SIG-M5 (cell line): ENCODE data around the gene GOLGA2.

ENCODE experiments used
- DNase-seq: peaks from one replicate; lab custom pipeline; 2025; lab: John Stamatoyannopoulos, UW

GOLGA2 gene

DNA sequence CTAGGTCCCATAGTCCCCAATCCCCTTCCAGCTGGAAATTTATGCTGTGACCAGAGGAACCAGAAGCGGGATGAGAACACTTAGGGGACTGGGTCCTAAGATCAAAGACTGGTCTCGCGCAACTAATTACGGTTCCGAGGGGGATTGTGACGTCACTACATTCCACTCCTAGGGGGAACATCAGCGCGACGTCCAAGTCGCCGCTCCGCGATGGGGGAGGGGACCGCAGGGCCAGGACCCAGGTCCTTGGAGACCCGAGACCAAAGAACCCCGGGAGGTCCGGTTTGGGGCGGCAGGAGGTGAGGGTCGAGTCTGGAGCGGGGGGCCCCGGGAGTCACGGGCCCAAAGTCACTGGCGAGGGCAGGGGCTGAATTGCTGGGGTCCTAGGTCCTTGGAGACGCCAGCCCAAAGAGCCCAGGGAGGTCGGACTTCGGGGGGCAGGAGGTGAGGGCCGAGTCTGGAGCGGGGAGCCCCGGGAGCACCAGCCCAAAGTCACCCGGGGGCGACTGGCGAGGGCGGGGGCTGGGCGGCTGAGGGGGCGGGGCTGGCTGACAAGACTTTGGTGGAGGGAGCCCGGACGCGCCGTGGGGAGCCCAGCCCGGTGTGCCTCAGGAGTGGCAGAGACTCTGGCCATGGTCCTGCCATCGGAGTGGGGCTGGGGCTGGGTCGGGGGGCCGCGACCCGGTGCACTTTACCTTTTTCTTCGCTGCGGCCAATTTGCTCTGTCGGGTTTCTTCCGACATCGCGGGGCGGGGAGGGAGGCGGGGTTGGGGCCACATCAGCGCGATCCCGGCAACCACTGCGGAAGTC lies at the start of gene GOLGA2:
TSS of gene GOLGA2 (minus strand) at position 810 of the 810 bp plus-strand sequence. CDS start at position 779, 31 bp downstream.
- no peak for DNase-seq

DNA sequence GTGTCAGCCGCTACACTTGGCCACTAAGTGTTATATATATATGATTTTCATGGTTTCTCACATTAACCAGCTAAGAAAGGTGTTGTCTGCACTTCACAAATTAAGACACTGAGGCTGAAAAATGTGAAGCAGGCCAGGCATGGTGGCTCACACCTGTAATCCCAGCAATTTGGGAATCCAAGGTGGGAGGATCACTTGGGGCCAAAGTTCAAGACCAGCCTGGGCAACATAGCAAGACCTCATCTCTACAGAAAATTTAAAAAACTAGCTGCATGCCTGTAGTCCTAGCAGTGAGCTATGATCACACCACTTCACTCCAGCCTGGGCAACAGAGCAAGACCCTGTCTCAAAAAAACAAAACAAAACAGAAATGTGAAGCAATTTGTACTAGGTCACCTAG lies 48.6 kb upstream of the GOLGA2 start:
- no peak for DNase-seq

DNA sequence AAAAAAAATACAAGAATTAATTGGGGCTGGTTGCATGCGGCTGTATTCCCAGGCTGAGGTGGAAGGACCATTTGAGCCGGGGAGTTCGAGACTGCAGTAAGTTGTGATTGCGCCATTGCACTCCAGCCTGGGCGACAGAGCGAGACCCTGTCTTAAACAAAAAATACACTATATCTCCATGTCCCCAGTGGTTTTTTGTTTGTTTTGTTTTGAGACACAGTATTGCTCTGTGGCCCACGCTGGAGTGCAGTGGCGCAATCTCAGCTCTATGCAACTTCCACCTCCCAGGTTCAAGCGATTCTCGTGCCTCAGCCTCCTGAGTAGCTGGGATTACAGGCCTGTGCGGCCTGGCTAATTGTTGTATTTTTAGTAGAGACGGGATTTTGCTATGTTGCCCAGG lies 48.0 kb upstream of the GOLGA2 start:
- DNase-seq = no peak

GRCh38 chr9:128323212-128323730 lies 47.5 kb upstream of the GOLGA2 start:
- DNase-seq = no peak

DNA sequence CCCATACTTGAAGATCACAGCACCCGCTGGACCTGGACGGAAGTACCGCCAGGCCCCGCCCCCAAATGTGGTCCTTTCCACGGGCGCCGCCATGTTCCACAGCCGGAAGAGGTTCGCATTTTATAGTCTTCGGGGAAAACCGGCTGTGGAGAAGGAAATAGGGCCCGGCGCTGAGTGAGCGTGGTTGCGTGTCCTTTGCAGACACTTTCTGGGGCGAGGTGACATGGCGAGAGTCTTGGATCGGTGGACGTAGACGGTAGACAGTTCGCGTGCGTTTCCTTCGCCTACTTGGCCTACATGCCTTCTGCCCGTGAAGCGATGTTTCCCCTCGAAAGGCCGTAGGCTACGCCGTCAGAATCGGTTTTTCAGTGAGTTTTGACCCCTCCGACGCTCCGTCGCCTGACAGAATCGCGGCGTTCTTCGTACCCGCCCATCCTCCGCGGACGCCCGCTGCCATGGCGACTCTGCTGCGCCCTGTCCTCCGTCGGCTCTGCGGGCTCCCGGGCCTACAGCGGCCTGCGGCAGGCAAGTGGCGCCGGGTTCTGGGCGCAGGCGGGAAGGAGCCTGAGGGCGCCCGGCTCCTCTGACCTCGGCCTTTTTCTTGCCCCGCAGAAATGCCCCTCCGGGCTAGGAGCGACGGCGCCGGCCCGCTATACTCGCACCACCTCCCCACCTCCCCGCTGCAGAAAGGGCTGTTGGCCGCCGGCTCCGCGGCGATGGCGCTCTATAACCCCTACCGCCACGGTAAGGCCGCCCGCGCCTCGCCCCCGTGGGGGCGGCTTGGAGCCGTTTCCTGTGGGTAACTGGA lies 46.8 kb upstream of the GOLGA2 start, which contains the start of the genes COQ4 and TRUB2:
TSS of gene COQ4 (plus strand) at position 436 of the 808 bp plus-strand sequence. CDS start at position 456, 20 bp downstream.
TSS of gene TRUB2 (minus strand) at position 44 of the 808 bp plus-strand sequence. CDS start at position 5, 39 bp downstream.
- peak; percentile 60 for DNase-seq

DNA sequence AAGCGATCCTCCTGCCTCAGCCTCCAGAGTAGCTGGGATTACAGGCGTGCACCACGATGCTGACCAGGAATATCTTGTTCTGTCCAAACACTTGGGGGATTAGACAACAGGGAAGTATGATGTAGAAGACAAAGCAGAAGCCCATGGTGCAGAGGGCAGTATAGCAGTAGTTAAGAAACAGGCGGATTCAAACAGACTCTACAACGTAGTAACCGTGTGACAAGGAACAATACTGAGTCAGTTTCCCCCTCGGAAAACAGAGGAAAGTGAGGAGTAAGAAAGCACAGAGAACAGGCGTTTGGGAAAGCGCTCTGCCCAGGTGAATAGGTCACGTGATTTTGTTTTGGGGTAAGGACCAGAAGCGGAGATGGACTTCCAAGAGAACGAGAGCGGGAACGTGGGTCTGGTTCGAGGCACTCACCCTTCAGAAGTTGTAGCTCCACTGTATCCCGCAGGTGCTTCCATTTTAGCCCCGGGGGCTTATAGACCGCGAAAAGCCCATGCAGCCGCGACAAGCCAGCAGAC lies 46.1 kb upstream of the GOLGA2 start:
- no peak for DNase-seq

DNA sequence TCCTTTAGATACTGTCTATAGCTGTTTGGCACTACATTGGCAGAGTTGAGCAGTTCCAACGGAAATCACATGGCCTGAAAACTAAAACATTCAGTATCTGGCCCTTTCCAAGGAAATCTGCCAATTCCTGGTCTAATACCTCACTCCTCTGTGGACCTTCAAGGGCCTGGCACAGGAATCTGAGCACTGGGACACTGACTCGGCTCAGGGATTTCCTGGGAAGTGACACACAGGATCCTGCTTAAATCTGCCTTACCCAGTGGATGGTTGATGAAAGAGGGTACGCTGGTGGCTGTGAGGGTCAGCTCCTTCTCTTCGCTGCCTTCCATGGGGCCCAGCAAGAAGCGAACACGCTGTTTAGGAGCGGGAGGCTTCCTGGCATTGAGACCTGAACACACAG lies 45.5 kb upstream of the GOLGA2 start:
- DNase-seq = no peak

DNA sequence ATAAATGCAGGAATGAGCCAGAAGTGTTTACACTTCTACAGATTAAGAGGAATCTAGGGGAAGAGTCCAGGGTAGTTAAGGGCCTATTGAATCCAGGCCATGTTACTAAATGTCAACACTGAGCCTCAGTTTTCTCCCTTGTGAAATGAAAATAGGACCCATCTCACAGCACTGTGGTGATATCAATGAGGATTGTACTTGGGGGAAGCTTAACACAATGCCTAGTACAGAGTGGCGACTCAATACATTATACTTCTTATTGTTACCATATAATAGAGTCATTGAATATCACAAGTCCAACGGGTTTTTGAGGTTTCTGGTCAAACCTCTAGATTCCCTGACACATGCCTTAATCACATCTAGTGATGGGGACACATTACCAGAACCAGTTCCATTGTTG lies 41.8 kb upstream of the GOLGA2 start:
- no peak for DNase-seq

DNA sequence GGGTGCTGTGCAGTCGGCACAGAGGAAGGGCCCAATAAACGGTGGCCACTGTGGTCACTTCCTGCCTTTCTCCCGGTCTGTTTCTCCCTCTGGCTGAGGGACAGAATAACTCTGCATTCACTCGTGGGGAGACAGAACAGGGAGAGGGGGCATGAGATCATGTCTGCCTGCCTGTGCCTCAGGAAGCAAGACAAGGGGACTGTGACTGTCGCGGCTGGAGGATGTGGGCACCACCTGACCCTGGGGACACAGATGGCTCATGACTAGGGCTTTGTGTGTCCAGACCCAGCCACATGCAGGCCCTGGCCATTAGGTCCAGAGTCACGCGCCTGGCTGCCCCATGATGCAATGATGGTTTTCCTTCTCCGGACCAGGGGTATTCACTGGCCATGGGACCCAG lies 40.6 kb upstream of the GOLGA2 start:
- no peak for DNase-seq

- no peak for DNase-seq
Observed at GRCh38 chr9:128314697-128315096, 38.9 kb upstream of the GOLGA2 start.

GRCh38 chr9:128310461-128310860 lies 34.7 kb upstream of the GOLGA2 start:
- no peak for DNase-seq

DNA sequence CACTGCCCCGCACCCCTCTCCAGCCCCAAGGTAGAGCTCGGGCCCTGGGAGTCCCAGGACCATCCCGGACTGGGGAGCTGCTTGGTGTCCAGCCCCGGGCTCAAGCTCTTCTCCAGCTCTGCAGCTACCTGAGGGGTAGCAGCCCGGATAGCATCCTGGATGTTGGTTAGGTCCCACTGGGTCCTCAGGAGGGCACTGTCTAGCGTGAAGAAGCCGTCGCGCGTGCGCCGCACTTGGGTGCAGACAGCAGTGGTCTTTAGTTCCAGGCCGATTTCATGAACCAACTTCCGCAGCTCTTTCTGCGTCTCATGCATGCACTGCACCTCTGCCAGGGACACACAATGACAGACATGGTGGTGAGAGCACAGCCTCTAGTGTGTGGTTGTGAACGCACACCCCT lies 33.7 kb upstream of the GOLGA2 start:
- no peak for DNase-seq

- no peak for DNase-seq
Observed at GRCh38 chr9:128304971-128305288, 29.1 kb upstream of the GOLGA2 start.

- no peak for DNase-seq
Observed at GRCh38 chr9:128304136-128304970, 28.5 kb upstream of the GOLGA2 start.

DNA sequence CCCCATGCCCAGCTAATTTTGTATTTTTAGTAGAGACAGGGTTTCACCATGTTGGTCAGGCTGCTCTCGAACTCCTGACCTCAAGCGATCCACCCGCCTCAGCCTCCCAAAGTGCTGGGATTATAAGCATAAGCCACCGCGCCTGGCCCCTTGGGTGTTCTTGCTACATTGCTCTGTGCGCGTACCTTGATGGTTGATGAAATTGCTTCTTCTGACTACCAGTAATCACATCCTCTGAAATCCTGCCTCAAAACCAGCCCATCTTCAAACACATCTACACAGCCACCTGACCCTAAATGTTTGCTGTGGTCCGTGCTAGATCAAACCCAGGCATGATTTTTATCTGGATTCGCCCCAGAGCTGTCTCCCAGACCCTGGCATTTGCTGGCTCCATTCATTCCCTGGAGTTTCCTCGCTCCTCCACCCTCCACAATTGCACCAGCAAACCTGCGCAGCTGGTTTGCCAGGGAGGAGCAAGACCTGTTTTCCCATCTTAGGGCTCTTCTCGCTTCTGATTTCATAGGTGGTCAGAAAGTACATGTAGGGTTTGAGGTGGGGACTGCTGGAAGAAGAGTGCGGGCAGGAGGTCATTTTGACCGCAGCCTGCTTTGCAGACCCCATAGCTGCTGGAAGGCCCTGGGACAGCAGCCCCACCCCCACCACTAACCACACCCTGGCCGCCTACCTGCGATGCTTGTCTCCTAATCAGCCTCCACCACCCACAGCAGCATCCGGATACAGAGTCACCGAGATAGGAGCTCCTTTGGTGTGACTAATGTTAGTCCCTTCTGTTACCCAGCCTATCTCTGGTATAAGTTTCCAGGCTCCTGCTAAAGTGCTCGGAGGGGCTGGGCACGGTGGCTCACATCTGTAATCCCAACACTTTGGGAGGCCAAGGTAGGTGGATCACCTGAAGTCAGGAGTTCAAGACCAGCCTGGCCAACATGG lies 23.0 kb upstream of the GOLGA2 start:
- DNase-seq = no peak

- DNase-seq = no peak
Observed at GRCh38 chr9:128297221-128297773, 21.5 kb upstream of the GOLGA2 start.

DNA sequence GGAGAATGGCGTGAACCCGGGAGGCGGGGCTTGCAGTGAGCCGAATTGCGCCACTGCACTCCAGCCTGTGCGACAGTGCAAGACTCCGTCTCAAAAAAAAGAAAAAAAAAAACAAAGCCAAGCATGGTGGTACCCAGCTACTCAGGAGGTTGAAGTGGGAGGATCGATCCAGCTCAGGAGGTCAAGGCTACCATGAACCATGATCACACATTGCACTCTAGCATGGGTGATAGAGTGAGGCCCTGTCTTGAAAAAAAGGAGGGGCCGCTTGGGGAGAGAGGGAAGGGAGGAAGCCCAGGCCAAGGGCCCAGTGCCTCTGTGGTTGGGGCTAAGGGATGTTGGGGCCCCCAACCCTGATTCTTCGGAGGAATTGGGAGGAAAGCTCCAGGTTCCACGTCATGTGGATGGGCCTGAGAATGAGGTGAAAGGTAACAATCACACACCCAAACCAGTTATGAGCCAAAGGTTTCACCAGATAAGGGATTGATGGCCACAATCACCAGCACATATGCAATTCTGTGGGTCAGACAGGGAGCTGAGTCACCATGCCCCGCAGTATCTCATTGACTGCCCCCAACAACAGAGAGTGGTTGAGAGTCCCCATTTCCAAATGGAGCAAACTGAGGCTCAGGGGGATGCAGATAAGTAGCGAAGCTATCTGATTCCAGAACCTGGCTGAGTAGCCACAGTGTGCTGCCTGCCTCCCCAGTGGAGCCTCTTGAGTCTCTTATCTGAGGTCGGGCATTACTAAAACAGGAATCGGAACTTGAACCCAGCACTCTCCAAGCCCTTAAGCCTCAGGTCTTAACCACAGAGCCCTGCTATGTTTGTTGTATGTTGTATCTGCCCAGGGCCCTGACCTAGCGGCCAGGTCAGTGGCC lies 20.8 kb upstream of the GOLGA2 start:
- no peak for DNase-seq

DNA sequence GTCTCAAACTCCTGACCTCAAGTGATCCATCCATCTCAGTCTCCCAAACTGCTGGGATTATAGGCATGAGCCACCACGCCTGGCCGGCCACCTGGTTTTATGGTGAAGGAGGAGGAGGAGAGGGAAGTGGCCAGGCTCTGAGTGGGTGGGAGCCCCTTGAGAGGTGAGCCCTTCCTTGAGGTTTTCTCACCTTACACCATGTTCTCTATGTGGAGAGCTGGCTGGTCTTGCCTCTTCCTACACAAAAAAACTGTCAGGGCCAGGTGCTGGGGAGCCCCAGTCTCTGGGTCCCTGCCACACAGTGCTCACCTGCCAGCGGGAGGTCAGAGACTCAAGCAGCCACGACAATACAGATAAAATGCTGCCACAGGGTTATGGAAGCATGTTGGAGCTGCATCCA lies 18.3 kb upstream of the GOLGA2 start:
- no peak for DNase-seq

DNA sequence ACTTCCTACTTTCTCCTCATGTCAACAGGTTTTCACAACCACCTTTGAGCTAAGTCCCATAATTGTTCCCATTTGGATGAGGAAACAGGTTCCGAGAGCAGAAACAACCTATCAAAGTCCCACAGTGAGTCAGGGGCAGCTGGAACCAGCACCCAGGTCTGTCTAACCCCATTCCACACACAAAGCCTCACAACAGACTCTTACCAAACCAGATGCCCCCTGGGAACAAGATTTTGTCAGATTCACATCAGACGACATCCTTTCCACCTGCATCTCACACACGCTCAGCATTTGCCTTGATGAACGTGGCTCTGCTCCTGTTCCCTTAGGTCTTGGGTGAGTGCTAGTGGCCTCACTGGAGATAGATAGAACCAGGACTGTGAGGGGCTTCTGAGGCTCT lies 17.3 kb upstream of the GOLGA2 start:
- DNase-seq = no peak
